Hepatocyte (in vitro differentiated cells): Measurements from ENCODE around the gene MAPK11. TPM values are rescaled to one million over a fixed set of nuclear protein-coding genes. Genes with fewer than 3 reads are reported as not detected.
A peak's percentile ranks its signal among the peaks of the same experiment; 100 is the strongest.

Experiments
- DNase-seq: peaks from one replicate; pipeline ENCODE4 v3.0.0-alpha.2; 2016; ENCODE audit warnings: low spot score
- H2AFZ ChIP-seq: fragments of 200-600 bp; sonication (generic); 2 replicates; pipeline ENCODE4 v1.6.0; 2016; ENCODE audit warnings: antibody characterized with exemption, mild to moderate bottlenecking
- H3K27ac ChIP-seq: fragments of 200-600 bp; sonication (generic); 2 replicates; pipeline ENCODE4 v1.5.1; 2016; ENCODE audit warnings: mild to moderate bottlenecking
- H3K27me3 ChIP-seq: fragments of 200-600 bp; sonication (generic); 2 replicates; pipeline ENCODE4 v1.6.1; 2016
- H3K36me3 ChIP-seq: fragments of 200-600 bp; sonication (generic); replicated peaks from 2 replicates; pipeline ENCODE4 v1.5.1; 2016; ENCODE audit warnings: low read depth; ENCODE audit not compliant: insufficient read depth
- H3K4me1 ChIP-seq: fragments of 200-600 bp; sonication (generic); 2 replicates; pipeline ENCODE4 v1.5.1; 2016; ENCODE audit warnings: mild to moderate bottlenecking, moderate library complexity; ENCODE audit not compliant: insufficient read depth
- H3K4me2 ChIP-seq: fragments of 200-600 bp; sonication (generic); 2 replicates; pipeline ENCODE4 v1.6.0; 2016
- H3K4me3 ChIP-seq: fragments of 200-600 bp; sonication (generic); 2 replicates; pipeline ENCODE4 v1.5.1; 2016; ENCODE audit warnings: mild to moderate bottlenecking
- H3K79me2 ChIP-seq: fragments of 200-600 bp; sonication (generic); 2 replicates; pipeline ENCODE4 v1.6.0; 2017; ENCODE audit warnings: mild to moderate bottlenecking
- H3K9me2 ChIP-seq: fragments of 200-600 bp; sonication (generic); replicated peaks from 2 replicates; pipeline ENCODE4 v1.6.0; 2017; ENCODE audit warnings: mild to moderate bottlenecking; ENCODE audit not compliant: insufficient read depth
- H3K9me3 ChIP-seq: fragments of 200-600 bp; sonication (generic); 2 replicates; pipeline ENCODE4 v1.5.1; 2016; ENCODE audit warnings: low read depth, mild to moderate bottlenecking
- H4K20me1 ChIP-seq: fragments of 200-600 bp; sonication (generic); 2 replicates; pipeline ENCODE4 v1.6.0; 2016; ENCODE audit warnings: mild to moderate bottlenecking; ENCODE audit not compliant: insufficient read depth, poor library complexity, severe bottlenecking
- CTCF ChIP-seq: fragments of 200-600 bp; sonication (generic); IDR thresholded peaks from 2 replicates; pipeline ENCODE4 v1.5.1; 2016; ENCODE audit warnings: antibody characterized with exemption, mild to moderate bottlenecking; ENCODE audit not compliant: poor library complexity
- EZH2 ChIP-seq: fragments of 200-600 bp; sonication (generic); IDR thresholded peaks from 2 replicates; pipeline ENCODE4 v1.6.1; 2016; ENCODE audit warnings: antibody characterized with exemption, mild to moderate bottlenecking, borderline replicate concordance
- EZH2phosphoT487 ChIP-seq: fragments of 200-600 bp; sonication (generic); IDR thresholded peaks from one replicate; pipeline ENCODE4 v1.6.1; 2018; ENCODE audit warnings: antibody characterized with exemption, mild to moderate bottlenecking, low read depth, moderate library complexity; ENCODE audit not compliant: unreplicated experiment, severe bottlenecking
- WGBS: methylation state at CpG from one replicate; pipeline ENCODE4 v1.1.6; 2016; ENCODE audit warnings: low lambda C conversion rate; ENCODE audit errors: missing lambda C conversion rate; 5-methylcytosine and 5-hydroxymethylcytosine counted together
- polyA plus RNA-seq: library from polyadenylated mRNA; unstranded; fragments of >200 nt; fragmentation: Nextera tagmentation; extraction: Ambion mirVana; gene quantifications from 2 replicates; pipeline ENCODE4 v1.2.1, GENCODE V29; 2016
- total RNA-seq: library from RNA; depleted of rRNA; stranded (reverse); fragments of >200 nt; gene quantifications from 2 replicates; pipeline ENCODE4 v1.2.3, GENCODE V29; 2014

The MAPK11 gene
- total and polyA plus RNA-seq, 2 experiments from 2014 or later: 1.1 to 2.3 TPM

- Histone ChIP-seq H3K4me1 (peaks cover 37% of the 10 kb centered on the region), H3K79me2 (peaks cover 73% of the 10 kb centered on the region), H3K27me3 (no peaks in the 10 kb centered on the region), H4K20me1 (peaks cover 15% of the 10 kb centered on the region), H3K4me2 (peak overlapping the region; percentile 95), H2AFZ (peak overlapping the region; percentile 26), H3K9me2 (no peaks in the 10 kb centered on the region), H3K9me3 (no peaks in the 10 kb centered on the region), H3K27ac (peak overlapping the region; percentile 98), H3K36me3 (no peaks in the 10 kb centered on the region), H3K4me3 (peak overlapping the region; percentile 56)
- no peak for TF ChIP-seq CTCF
- TF ChIP-seq EZH2: no peak
- TF ChIP-seq EZH2phosphoT487: no peak
- DNase-seq: no peak
- WGBS: 39% methylated on average over 22 of the region's 53 CpGs
These were observed 24.7 kb downstream of the MAPK11 start for GRCh38 chr22:50245214-50246072.

DNA sequence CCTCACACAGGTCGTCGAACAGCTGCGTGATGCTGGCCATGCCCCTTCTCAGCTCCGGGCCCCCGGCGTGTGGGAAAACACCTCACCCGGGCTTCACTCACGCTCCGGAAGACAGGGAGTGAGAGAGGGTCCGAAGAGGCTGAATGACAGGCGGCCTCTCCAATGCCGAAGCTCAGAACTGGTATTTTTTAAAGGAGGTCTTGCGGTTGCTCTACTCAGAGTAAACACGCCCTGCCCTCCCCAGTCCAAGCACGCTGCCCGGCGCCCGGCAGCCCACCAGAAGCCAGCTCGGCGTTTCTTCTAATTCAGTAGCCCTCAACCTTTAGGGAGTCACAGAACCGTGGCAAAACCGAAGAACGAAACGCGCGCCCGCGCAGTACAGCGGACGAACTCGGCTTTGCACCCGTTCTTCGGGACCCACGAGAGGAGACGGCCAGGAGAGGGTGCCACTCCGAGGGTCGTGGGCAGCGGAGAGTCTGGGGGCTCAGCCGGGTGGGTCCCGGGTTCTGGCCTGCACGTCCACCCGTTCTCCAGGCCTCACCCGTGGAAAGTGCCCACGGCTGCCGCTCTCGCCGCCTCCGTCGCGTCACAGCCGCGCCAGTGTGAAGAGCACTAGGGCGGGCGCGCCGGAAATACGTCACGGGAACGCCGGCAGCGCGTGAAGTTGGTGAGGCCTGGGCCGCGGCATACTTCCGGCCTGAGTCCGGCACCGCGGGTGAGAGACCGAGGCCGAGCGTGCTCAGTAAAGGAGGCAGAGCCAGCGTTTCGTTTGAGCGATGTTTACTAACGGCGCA lies 25.6 kb downstream of the MAPK11 start, which contains the start of gene TUBGCP6:
TUBGCP6 (minus strand) TSS at position 604 of the 794 bp plus-strand sequence; CDS start at position 40, 564 bp downstream.
- no peaks in the 10 kb centered on the region for H3K27me3 ChIP-seq
- no peaks in the 10 kb centered on the region for H3K9me2 ChIP-seq
- H3K4me3 ChIP-seq: peak within 1 kb of the TSS; percentile 74
- peak within 1 kb of the TSS; percentile 92 for H2AFZ ChIP-seq
- H3K9me3 ChIP-seq: no peaks in the 10 kb centered on the region
- peaks cover 29% of the 10 kb centered on the region for H3K4me1 ChIP-seq
- peak within 1 kb of the TSS; percentile 95 for H3K4me2 ChIP-seq
- peaks cover 15% of the 10 kb centered on the region for H4K20me1 ChIP-seq
- peak; percentile 97 for DNase-seq
- H3K27ac ChIP-seq: peak within 1 kb of the TSS; percentile 98
- no peaks in the 10 kb centered on the region for H3K36me3 ChIP-seq
- TF ChIP-seq EZH2phosphoT487 (no peak), CTCF (peak; percentile 19)
- WGBS: 1% methylated on average over 72 of the region's 76 CpGs
- peaks cover 75% of the 10 kb centered on the region for H3K79me2 ChIP-seq

- Histone ChIP-seq H3K27me3 (no peaks in the 10 kb centered on the region), H3K9me2 (no peaks in the 10 kb centered on the region), H3K9me3 (no peaks in the 10 kb centered on the region), H3K79me2 (peaks cover 78% of the 10 kb centered on the region), H2AFZ (peak overlapping the region; percentile 92), H3K27ac (peak overlapping the region; percentile 98), H4K20me1 (peaks cover 15% of the 10 kb centered on the region), H3K4me2 (peak overlapping the region; percentile 95), H3K4me1 (peaks cover 28% of the 10 kb centered on the region), H3K36me3 (no peaks in the 10 kb centered on the region), H3K4me3 (peak overlapping the region; percentile 74)
- TF ChIP-seq CTCF (no peak), EZH2phosphoT487 (no peak), EZH2 (no peak)
- DNase-seq: no peak
- whole genome bisulfite sequencing: 55% methylated on average over 27 of the region's 27 CpGs
These were observed 26.3 kb downstream of the MAPK11 start for GRCh38 chr22:50243685-50244419.
